ENCODE results near the gene ZCRB1. TPM values are rescaled to one million over a fixed set of nuclear protein-coding genes. Genes with fewer than 3 reads are reported as not detected.

The ZCRB1 gene
- total RNA-seq, 1 experiment from 2014 or later: 62.0 TPM

GRCh38 chr12:42281844-42282243 is 44.0 kb downstream of the ZCRB1 start:
- H3K4me3 ChIP-seq: no peak overlapping the region
- H3K27me3 ChIP-seq (replicated peaks): no peaks in the 10 kb centered on the region
- no peak for DNase-seq (ENCODE audit: low read depth in 1 of 2, low spot score in 2 of 2)
- no peaks in the 10 kb centered on the region for H3K36me3 ChIP-seq
- no peak overlapping the region for H3K27ac ChIP-seq
- no peaks in the 10 kb centered on the region for H3K9me3 ChIP-seq (replicated peaks)
- H3K4me1 ChIP-seq (replicated peaks): no peaks in the 10 kb centered on the region

- no peaks in the 10 kb centered on the region for H3K9me3 ChIP-seq (replicated peaks)
- no peaks in the 10 kb centered on the region for H3K36me3 ChIP-seq
- no peak overlapping the region for H3K4me3 ChIP-seq
- H3K27ac ChIP-seq: no peak overlapping the region
- H3K4me1 ChIP-seq (replicated peaks): no peaks in the 10 kb centered on the region
- no peak for DNase-seq (ENCODE audit: low read depth in 1 of 2, low spot score in 2 of 2)
- no peaks in the 10 kb centered on the region for H3K27me3 ChIP-seq (replicated peaks)
Measured at GRCh38 chr12:42281278-42281677, 44.6 kb downstream of the ZCRB1 start.

- Histone ChIP-seq H3K27me3 (replicated peaks) (no peaks in the 10 kb centered on the region), H3K4me1 (replicated peaks) (no peaks in the 10 kb centered on the region), H3K4me3 (no peak overlapping the region), H3K9me3 (replicated peaks) (no peaks in the 10 kb centered on the region), H3K36me3 (no peaks in the 10 kb centered on the region), H3K27ac (no peak overlapping the region)
- no peak for DNase-seq (ENCODE audit: low read depth in 1 of 2, low spot score in 2 of 2)
Measured at GRCh38 chr12:42278128-42278510, 47.8 kb downstream of the ZCRB1 start.

GRCh38 chr12:42277396-42278127 is 48.3 kb downstream of the ZCRB1 start:
- Histone ChIP-seq H3K36me3 (no peaks in the 10 kb centered on the region), H3K9me3 (replicated peaks) (no peaks in the 10 kb centered on the region), H3K4me1 (replicated peaks) (no peaks in the 10 kb centered on the region), H3K27ac (no peak overlapping the region), H3K4me3 (no peak overlapping the region), H3K27me3 (replicated peaks) (no peaks in the 10 kb centered on the region)
- no peak for DNase-seq (ENCODE audit: low read depth in 1 of 2, low spot score in 2 of 2)

- no peak for DNase-seq (ENCODE audit: low read depth in 1 of 2, low spot score in 2 of 2)
- Histone ChIP-seq H3K4me3 (no peak overlapping the region), H3K27ac (no peak overlapping the region), H3K9me3 (replicated peaks) (no peaks in the 10 kb centered on the region), H3K36me3 (no peaks in the 10 kb centered on the region), H3K27me3 (replicated peaks) (no peaks in the 10 kb centered on the region), H3K4me1 (replicated peaks) (no peaks in the 10 kb centered on the region)
Measured at GRCh38 chr12:42275499-42275898, 50.4 kb downstream of the ZCRB1 start.

- DNase-seq (ENCODE audit: low read depth in 1 of 2, low spot score in 2 of 2): no peak
- Histone ChIP-seq H3K9me3 (replicated peaks) (no peaks in the 10 kb centered on the region), H3K27ac (no peak overlapping the region), H3K36me3 (no peaks in the 10 kb centered on the region), H3K4me1 (replicated peaks) (no peaks in the 10 kb centered on the region), H3K4me3 (no peak overlapping the region), H3K27me3 (replicated peaks) (no peaks in the 10 kb centered on the region)
Measured at GRCh38 chr12:42273706-42274105, 52.2 kb downstream of the ZCRB1 start.

- H3K9me3 ChIP-seq (replicated peaks): no peaks in the 10 kb centered on the region
- H3K36me3 ChIP-seq: no peaks in the 10 kb centered on the region
- H3K27me3 ChIP-seq (replicated peaks): no peaks in the 10 kb centered on the region
- H3K4me3 ChIP-seq: no peak overlapping the region
- no peak overlapping the region for H3K27ac ChIP-seq
- DNase-seq (ENCODE audit: low read depth in 1 of 2, low spot score in 2 of 2): no peak
- no peaks in the 10 kb centered on the region for H3K4me1 ChIP-seq (replicated peaks)
Measured at GRCh38 chr12:42270596-42270995, 55.3 kb downstream of the ZCRB1 start.

GRCh38 chr12:42267413-42268190 is 58.3 kb downstream of the ZCRB1 start:
- Histone ChIP-seq H3K9me3 (replicated peaks) (no peaks in the 10 kb centered on the region), H3K4me3 (no peak overlapping the region)

GRCh38 chr12:42266579-42267230 is 59.2 kb downstream of the ZCRB1 start:
- Histone ChIP-seq H3K27ac (no peak overlapping the region), H3K36me3 (no peaks in the 10 kb centered on the region), H3K9me3 (replicated peaks) (no peaks in the 10 kb centered on the region), H3K27me3 (replicated peaks) (no peaks in the 10 kb centered on the region), H3K4me1 (replicated peaks) (no peaks in the 10 kb centered on the region), H3K4me3 (no peak overlapping the region)
- no peak for DNase-seq (ENCODE audit: low read depth in 1 of 2, low spot score in 2 of 2)

More at GRCh38 chr12:42267413-42268190, 58.3 kb downstream of the ZCRB1 start:
- DNase-seq (ENCODE audit: low read depth in 1 of 2, low spot score in 2 of 2): no peak
- H3K27ac ChIP-seq: no peak overlapping the region
- H3K36me3 ChIP-seq: no peaks in the 10 kb centered on the region
- no peaks in the 10 kb centered on the region for H3K27me3 ChIP-seq (replicated peaks)
- H3K4me1 ChIP-seq (replicated peaks): no peaks in the 10 kb centered on the region

GRCh38 chr12:42262271-42262670 is 63.6 kb downstream of the ZCRB1 start:
- Histone ChIP-seq H3K4me1 (replicated peaks) (no peaks in the 10 kb centered on the region), H3K27ac (no peak overlapping the region), H3K9me3 (replicated peaks) (no peaks in the 10 kb centered on the region), H3K36me3 (no peaks in the 10 kb centered on the region), H3K4me3 (no peak overlapping the region), H3K27me3 (replicated peaks) (no peaks in the 10 kb centered on the region)
- DNase-seq (ENCODE audit: low read depth in 1 of 2, low spot score in 2 of 2): no peak

Other genes starting within 250 kb of the ZCRB1 start
- gene GXYLT1, start 181.2 kb downstream of the ZCRB1 start, total RNA-seq (2014; rRNA removed; shearing (Covaris generic)): 18.3 and 24.3 TPM in 2 replicates
- gene YAF2, start 87.8 kb downstream of the ZCRB1 start, total RNA-seq (2014; rRNA removed; shearing (Covaris generic)): 8.8 and 17.3 TPM in 2 replicates
- gene PPHLN1, start 73 bp upstream of the ZCRB1 start, total RNA-seq (2014; rRNA removed; shearing (Covaris generic)): 92.4 and 94.3 TPM in 2 replicates